ENCODE measurements around the gene PKNOX2.

The PKNOX2 gene, protein sequence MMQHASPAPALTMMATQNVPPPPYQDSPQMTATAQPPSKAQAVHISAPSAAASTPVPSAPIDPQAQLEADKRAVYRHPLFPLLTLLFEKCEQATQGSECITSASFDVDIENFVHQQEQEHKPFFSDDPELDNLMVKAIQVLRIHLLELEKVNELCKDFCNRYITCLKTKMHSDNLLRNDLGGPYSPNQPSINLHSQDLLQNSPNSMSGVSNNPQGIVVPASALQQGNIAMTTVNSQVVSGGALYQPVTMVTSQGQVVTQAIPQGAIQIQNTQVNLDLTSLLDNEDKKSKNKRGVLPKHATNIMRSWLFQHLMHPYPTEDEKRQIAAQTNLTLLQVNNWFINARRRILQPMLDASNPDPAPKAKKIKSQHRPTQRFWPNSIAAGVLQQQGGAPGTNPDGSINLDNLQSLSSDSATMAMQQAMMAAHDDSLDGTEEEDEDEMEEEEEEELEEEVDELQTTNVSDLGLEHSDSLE

DNA sequence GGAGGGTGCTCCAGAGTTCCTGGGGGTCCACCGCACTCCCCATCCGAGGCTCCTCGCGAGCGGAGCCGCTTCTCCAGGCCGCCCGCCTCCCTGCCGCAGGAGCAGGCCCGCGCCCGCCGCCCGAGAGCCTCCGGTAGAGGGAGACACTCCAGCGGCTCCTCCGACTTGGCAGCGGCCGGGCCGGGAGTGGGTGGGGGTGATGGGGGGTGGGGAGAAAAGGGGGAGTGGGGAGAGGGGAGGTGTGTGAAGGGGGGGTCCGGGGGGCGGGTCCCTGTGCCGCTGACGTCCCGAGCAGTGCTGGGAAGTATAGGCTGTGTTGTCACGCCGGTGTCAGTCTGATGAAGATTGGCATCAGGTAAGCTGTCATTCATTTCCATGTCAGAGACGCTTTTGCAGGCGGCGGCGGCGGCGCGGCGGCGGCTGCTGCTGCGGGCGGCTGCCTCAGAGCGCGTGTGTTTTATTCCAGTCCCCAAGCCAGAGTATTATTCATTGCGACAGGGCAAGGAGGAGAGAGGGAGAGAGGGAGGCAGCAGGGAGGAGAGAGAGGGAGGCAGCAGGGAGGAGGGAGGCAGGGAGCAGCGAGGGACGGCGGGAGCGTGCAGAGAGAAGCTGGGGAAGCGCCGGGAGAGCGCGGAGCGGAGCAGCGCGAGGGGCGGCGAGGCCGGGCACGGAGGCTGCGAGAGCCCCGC lies at the start of gene PKNOX2:
Gene PKNOX2, plus strand, starts transcription at position 330 of the 689 bp plus-strand sequence. CDS start 186,555 bp downstream, outside the sequence.
- DNase-seq, result no peak

DNA sequence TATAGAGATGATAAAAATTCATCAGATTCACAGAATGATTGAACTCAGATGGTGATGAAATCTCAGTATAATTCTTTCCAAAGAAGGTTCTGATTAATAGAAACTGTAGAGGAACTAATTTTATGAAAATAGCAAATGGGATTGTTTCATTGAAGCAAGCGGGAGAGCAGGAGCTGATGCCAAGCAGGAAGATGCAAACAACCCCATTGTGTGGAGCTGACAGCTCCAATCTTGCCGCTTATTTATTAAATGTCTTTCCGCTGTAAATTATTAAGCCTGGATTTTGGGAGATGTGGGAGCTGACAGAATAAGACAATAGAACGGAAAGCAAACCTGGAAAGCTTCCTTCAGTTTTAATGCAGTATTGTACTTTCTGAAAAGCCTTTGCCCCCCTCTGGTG lies 47.1 kb upstream of the PKNOX2 start:
- DNase-seq, result no peak

DNA sequence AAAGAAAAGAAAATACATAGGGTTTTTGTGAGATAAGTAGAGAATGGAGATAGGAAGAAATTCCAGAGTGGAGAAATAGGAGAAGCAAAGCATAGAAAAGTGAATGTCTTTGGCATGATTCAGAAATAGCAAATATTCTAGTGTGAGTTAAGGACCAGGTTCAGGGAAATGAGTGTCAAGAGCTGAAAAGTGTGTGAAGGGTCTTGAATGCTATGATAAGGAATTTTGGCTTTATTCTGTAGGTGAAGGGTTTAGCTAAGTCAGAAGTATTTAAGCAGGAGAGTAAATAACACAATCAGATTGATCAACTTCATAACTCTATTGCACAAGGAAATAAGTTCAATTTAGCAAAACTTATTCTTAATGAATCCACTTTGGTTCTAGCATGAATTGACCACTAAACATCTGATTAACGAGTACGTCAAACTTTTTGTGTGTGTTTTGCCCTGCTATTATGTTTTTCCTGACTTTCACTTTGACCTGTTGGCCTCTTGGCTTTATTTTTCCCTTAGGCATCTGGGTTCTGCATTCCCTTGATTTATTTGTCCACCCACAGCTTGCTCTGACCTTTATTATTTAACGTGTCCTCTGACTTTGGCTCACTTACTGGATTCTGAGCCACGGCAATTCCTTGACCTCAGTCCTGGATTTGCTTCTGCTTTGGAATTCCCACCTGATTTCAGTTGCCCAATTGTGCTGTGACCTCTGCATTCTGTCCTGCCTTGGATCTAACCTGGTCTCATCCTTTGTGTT lies 41.2 kb upstream of the PKNOX2 start:
- no peak for DNase-seq

DNA sequence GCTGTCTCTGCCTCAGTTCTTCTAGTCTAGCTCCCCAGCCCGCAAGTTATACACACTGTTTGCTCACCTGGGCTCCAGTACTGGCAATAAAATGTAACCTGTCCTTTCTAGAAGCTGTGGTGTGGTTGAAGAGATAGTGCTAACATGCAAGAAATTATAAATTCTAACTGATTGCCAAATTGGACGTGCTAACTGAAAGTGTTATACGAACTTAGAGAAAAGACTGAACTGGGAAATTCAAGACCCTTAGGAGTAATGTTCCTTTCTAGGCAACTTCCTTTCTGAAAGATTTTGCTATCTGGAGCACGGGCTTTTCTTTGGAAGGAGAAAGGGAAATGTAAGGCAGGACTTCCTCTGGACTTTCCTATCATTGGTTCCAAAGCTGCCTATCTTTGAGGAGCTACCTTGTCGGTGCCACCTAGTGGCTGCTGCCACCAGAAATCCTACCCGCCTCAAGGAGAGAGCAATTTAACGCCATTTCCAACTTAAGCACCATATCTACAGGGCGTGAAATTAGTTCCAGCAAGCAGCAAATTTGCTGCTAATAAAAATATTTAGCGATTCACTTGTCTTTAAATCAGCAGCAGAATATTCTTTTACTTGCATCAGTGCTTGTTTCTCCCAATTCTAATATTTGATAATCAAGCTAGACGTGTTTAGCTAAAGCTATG lies 40.5 kb upstream of the PKNOX2 start:
- DNase-seq, result no peak

DNA sequence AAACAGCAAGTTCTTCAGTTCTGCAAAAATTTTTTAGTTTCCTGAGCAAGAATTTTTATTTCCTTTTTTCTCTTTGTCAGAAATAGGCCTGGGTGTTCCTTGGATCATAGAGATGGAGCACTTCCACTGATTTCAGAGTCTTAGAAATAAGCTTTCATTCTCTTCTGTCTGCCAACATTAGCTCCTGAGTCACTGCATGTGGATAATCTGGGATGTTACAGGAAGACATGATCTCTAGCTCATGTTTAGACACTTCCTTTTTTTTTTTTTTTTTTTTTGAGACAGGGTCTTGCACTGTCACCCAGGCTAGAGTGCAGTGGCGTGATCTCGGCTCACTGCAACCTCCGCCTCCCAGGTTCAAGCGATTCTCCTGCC lies 39.9 kb upstream of the PKNOX2 start:
- DNase-seq, result no peak

DNA sequence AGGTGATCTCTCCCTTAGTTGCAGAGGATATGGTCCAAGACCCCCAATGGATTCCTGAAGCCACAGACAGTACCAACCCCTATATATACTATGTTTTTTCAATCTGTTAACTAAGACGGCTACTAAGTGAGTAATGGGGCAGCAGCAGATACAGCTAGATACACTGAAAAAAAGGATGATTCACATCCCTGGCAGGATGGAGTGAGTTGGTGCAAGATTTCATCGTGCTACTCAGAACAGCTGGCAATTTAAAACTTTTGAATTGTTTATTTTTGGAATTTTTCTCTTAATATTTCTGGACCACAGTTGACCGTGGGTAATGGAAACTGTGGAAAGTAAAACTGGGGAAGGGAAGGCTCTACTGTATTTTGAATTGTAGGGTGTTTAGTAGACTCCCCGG lies 36.1 kb upstream of the PKNOX2 start:
- no peak for DNase-seq

DNA sequence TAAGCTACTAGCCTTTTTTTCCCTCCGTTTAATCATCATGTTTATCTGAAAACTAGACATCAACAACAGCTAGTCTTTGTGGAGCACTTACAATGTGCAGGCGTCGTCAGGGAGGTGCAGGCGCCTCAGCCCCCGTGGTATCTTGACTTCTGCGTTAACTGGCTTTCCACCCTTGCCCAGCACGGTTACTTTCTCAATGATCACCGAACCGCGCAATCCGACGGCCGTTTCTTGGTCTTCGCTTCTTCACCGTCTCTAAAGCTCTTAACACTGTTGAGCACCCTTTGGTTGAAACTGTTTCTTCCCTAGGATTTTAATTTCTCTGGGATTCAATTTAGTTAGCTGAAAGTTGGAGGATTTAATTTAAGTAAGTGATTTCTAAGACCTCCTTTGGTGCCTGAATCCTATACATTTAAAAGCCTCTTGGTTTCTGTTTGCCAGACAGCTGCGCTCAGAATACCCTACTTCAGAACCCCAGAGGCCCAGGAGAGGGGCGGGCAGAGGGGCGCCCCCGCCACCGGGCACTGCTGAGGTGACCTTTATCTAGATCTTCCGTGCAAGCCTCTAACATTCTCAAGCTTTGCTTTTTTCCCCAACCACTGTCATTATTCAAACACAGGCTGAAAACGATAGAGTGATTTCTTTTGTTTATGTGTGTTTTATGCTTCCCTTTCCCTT lies 35.1 kb upstream of the PKNOX2 start:
- no peak for DNase-seq

DNA sequence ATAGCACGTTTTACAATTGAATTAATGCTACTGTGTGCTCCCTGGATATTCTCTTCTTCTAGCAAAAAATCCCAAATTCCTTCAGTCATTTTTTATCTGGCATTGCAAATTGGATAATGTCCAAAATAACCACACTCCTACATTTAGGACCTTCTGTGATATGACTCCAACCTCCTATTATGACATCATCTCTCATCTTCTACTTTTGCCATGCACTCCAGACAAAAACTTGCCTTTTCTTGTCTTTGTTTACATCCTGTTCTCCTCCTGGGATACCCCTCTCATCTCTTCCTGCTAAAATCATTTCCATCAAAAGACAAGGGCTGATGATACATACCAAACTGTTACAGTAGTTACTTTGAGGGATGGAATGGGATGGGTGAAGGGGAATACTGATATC lies 32.5 kb upstream of the PKNOX2 start:
- no peak for DNase-seq

DNA sequence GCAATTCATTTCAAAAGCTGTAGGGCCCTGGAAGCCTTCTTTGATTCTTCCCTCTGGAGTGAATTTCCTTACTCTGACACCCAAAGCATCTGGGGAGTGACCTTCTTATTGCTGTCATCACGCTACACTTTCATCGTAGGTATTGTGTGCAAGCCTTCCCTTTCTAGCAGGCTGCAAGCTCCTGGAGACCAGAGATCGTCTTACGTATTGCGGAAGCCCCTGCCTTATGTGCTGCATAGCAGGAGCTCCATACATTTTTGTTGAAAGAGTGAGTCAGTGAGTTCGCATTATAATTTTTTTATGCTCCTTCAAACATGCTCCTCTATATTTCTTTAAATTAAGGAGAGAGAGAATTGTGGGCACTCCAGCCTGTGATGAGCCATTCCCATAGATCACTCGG lies 32.0 kb upstream of the PKNOX2 start:
- no peak for DNase-seq

DNA sequence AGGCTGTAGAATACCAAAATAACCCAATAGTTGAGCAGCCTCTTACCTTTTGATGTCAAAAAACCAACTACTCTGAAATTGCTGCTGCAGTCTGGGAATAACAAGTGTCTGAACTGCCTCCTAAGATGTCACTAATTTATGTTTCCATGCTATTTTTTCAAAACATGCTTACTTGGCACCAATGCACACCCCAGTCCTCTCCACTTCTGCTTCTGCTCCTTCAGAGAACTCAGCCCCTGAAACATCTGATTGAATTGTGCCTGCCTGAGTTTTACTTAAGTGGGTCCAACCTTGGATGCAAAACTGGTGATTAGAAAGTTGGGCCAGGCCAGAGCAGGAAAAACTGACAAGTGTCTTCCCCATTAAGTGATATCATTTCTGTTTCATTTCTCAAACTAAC lies 28.6 kb upstream of the PKNOX2 start:
- no peak for DNase-seq

DNA sequence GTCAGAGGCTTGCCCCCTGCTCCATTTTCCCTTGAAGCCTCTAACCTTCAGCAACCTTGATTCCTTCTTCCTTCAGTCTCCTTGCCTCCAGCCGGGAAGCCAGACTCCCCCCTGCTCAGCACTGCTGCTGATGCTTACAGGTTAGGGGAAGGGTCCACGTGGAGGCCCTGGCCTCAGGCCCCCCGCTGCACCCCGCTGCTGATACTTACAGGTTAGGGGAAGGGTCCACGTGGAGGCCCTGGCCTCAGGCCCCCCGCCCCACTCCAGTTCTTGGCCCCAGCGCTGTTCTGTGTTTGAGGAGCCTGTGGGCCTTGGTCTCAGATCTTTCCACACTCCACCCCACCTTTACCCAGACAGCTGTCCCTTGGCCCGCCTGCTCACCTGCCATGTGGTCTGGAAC lies 25.6 kb upstream of the PKNOX2 start:
- DNase-seq, result no peak

DNA sequence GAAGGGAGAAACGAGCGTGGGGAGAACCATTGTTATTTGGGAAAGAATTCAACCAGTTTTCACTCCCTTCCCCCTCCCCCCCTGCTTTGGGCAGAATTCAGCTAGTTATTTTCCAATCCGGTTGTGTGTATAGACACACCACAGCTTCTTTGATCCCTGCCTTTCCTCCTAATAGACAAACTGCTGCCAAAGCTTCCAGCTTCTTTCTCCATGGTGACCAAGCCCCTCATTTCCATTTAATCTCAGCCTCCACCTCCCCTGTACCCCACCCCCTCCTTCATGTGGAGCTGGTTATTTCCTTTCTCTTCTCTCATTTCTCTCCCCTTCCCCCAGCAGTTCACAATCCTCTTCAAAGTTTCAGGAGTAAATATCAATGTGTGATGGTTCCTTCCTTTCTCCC lies 24.8 kb upstream of the PKNOX2 start:
- no peak for DNase-seq

DNA sequence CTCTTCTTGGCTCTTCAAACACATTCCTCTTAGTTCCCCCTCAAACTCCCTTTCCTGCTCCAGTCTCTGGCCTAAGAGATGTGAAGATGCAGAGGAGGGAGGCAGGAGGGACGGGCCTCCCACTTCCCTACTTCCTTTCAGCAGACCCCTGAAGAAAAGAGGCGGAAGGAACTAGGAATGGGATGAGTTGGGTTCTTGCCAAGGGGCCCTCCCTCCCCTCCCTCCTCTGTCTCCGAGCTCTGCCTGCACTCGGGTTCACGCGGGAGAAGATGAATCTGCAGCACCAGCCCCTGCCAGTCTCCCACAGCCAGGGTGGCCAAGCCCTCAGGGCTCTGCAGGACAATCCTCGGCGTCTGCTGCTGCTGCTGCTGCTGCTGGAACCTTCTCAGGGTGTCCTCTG lies 24.3 kb upstream of the PKNOX2 start:
- DNase-seq, result no peak

DNA sequence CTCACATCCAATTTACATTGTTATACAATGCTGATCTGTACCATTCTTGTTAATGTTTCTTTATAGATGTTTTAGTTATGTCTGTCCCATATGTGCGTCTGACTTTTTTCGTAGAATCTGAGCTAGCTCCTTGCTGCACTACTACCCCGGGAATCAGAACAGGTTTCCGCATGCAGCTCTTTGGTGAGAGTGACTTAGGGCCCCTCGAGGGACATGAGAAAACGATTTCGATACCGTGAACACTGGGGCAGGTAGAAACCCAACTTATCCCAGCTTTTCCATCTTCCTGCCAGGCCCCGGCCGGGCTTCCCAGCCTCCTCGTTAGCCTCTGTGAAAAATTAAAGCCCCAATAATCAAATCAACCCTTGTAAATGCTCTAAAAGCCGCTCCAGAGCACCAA lies 23.4 kb upstream of the PKNOX2 start:
- DNase-seq, result no peak

DNA sequence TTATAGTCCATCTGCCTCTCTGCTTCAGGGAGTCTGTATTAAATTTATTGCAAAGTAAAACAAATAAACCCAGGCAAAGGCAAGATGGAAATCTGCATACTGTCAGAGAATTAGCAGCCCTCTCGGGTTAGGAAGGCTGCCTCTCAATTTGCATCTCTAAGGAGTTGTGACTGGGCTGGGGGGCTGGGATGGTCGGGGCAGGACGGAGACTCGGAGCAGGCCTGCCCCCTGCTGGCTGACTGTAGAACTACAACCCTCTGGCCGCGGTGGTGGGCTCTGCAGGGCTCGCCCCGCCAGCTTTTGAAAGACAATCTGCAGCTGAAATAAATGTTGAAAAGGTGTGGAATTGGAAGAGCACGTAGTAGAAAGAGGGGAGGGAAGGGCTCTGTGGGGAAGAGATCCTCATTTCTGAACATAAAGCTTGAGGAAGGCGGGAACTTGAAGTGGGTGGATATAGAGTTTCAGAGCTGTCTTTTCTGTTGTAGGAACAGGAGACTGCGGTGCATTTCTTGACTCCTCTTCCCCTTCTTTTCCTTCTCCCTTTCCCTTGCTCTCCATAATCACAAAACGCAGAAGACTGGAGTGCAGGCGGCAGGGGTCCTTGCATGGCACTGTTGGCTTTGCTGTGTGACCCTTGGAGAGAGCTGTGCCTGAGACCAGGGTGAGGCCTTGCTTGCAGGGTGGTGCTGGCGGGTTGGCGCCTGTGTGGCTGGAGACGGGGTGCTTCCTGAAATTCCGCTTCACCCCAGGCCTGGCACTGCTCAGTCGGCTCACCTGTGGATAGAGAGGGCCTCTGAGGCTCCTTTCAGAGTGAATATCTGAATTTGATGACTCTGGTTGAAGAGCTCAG lies 22.6 kb upstream of the PKNOX2 start:
- peak; percentile 70 for DNase-seq

DNA sequence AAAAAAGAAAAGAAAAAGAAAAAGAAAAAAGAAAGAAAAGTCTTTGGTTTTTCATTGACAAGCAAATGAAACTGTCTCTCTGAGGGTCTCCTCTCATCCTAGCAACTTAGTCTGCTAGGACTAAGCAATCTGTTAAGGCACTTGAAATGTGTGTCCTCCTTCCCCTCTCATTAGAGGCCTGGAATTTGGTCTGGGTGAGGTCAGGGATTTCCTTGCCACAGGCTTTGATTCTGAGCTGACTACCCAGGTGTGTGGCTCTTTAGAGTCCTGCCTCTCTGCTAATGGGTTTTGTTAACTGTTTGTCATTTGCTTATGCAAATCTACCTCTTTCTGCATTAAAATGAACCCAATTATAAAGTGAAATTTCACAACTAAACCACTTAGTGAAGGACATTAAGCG lies 18.3 kb upstream of the PKNOX2 start:
- DNase-seq, result no peak

DNA sequence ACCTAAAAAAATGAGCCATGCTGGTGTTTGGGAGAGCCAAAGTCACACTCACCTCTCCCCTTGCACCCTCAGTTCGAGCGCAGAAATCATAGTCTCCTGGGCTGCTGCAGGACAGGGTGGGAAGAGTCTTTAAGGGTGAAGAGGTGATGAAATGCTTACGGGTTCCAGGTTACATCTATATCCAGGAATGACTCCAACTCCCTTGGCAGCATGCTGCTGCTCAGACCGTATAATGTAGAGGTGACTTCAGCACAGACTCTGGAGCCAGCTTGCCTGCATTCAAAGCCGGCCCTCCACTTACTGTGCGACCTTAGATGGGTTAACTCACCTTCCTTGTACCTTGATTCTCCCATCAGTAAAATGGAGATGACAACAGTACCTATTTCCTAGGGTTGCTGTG lies 17.3 kb upstream of the PKNOX2 start:
- DNase-seq, result no peak

DNA sequence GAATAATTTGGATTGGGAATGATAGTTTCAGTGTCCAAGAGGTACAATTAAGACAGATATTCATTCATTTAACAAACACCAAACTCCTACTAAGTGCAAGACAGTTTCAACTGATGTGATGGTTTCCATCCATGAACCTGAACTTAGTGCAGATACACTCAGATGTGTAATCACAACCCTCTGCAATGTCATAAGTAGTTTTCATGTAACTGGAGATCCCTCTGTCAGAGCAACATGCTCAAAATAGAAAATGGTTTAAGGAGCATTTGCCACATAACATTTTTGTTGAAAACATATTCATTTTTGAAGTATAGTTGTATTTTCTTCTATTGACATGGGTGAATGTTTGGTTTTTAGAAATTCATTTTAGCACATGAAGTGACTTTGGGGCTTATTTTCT lies 16.5 kb upstream of the PKNOX2 start:
- DNase-seq, result no peak

DNA sequence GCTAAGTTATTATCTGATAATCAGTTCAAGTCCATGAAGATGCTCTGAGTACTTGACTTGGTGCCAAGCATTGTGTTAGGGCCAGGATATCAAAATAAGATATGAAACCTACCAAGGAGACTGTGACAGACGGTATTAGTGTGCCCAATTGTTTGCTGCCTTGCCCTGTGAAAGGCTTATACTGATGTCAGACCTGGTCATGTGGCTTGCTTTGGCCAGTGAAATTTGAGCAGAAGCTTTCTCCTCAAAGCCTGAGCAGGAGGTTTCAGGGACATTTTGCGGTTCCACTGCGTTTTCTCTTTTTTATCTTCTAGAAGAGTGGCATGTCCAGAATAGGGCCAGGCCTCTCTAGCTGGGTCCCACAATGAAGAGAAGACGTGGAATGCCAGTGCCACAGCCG lies 15.8 kb upstream of the PKNOX2 start:
- no peak for DNase-seq

DNA sequence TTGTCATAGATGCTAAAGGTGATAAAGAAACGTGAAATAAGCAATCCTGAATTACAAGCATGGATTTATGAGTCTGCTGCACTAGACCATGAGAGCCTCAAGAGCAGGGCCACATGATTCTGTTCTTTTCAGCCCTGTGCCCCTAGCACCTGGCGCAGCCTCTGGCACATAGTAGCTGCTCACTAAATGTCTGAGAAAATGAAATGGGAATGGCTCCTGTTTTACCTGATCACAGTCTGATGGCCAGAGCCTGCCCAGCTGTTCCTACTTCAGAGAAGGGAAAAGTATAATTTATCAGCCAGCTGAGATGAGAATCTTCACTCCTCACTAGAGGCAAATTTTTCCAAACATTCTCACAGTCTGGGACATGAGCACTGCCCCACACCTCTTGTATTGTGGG lies 10.7 kb upstream of the PKNOX2 start:
- no peak for DNase-seq

DNA sequence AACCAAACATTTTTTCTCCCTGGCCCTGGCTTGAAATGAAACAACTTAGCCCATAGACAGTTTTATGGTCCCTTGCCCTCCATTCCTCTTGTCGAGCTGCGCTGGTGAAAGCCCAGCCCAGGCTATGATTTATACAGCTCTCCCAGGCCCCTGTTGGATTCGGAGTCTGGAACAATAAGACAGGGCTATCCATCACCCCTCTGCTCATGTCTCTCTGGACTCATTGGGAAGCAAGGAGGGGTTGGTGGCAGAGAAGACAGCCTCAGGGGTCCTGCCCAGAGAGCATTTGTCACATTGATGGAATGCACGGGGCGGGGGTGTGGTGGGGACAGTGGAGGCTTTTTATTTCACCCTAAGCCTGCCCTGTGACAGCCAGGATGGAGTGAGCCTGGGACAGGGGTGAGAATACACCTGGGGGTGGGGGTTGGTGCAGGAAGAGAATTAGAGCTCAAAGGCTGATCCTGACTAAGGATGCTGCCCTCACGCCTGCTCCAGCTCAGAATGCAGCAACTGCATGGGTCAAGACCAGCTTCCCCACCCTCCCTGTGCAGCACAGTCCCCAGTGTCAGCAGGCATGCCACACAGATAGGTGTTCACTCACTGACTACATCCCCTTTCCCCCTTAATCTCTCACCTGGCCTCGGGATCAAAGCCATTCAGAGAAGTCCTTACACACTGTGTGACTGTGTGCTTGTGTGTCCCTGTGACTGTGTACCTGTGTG lies 10.0 kb upstream of the PKNOX2 start:
- no peak for DNase-seq

All from activated CD4-positive, CD25-positive, alpha-beta regulatory T cell treated with anti-CD3 and anti-CD28 coated beads, Interleukin-2, amount 50 U/mL, for 72 hours (primary cell).